DMS 273 treated with DMSO at 0.1 percent for 48 hours (cell line): ENCODE data around the gene FGFR4.

Experiments
- DNase-seq: peaks from one replicate; lab custom pipeline; 2025; lab: John Stamatoyannopoulos, UW

Gene FGFR4

GRCh38 chr5:177132136-177133095, 45.7 kb downstream of the FGFR4 start:
- no peak for DNase-seq

GRCh38 chr5:177133096-177133852, 46.6 kb downstream of the FGFR4 start, which contains the start of gene NSD1:
Gene NSD1 (plus strand): TSS chr5:177133773. CDS start chr5:177135104, 1,331 bp downstream.
- DNase-seq = no peak

GRCh38 chr5:177133853-177134696, 47.4 kb downstream of the FGFR4 start:
- no peak for DNase-seq

- no peak for DNase-seq
These were observed 48.0 kb downstream of the FGFR4 start for GRCh38 chr5:177134697-177135225.

- no peak for DNase-seq
These were observed 53.6 kb downstream of the FGFR4 start for GRCh38 chr5:177140312-177140711.

- DNase-seq = no peak
These were observed 54.8 kb downstream of the FGFR4 start for GRCh38 chr5:177141496-177141895.

- no peak for DNase-seq
These were observed 55.4 kb downstream of the FGFR4 start for GRCh38 chr5:177142098-177142611.

GRCh38 chr5:177142778-177143177, 56.1 kb downstream of the FGFR4 start:
- DNase-seq = no peak

- no peak for DNase-seq
These were observed 60.4 kb downstream of the FGFR4 start for GRCh38 chr5:177146891-177147638.
